SK-MEL-5 (cell line): ENCODE data around the gene DOCK7. TPM values are rescaled to one million over a fixed set of nuclear protein-coding genes. Genes with fewer than 3 reads are reported as not detected.
A peak's percentile ranks its signal among the peaks of the same experiment; 100 is the strongest.
"Not testable (repeated sequence)": the region's sequence is repeated elsewhere in the genome, so short reads cannot be mapped to it uniquely, and the experiment has no call there.

Experiments used
- DNase-seq: peaks from one replicate; pipeline ENCODE4 v3.0.0-alpha.2; 2016; ENCODE audit warnings: low read depth, low spot score
- in situ Hi-C: cut with HindIII; loops from 2 replicates; pipeline ENCODE4 v1.10.0; 2016; ENCODE audit warnings: low sequenced_read_pairs, high pct_unique_total_duplicates, low pct_unique_long_range_greater_than_20kb
- total RNA-seq: library from RNA; depleted of rRNA; stranded (reverse); fragments of >200 nt; shearing (Covaris generic); gene quantifications from 2 replicates; pipeline ENCODE4 v1.2.3, GENCODE V29; 2014

The DOCK7 gene
- total RNA-seq, 1 experiment from 2014 or later, result 109 TPM

GRCh38 chr1:62672029-62672428 lies 16.2 kb downstream of the DOCK7 start:
- no peak for DNase-seq
- in situ Hi-C loops, result no loop called here

- in situ Hi-C loops, result no loop called here
- DNase-seq, result no peak
Measured at GRCh38 chr1:62654744-62655143, 33.4 kb downstream of the DOCK7 start.

- in situ Hi-C loops, result no loop called here
- DNase-seq, result no peak
Measured at GRCh38 chr1:62652387-62652786, 35.8 kb downstream of the DOCK7 start.

- DNase-seq, result no peak
- in situ Hi-C loops, result no loop called here
Measured at GRCh38 chr1:62643283-62643682, 44.9 kb downstream of the DOCK7 start.

- in situ Hi-C loops, result loop anchor here (10.0 kb wide), 1 partner anchor 97 kb away; no protein-coding TSS in a partner anchor
- no peak for DNase-seq
Measured at GRCh38 chr1:62637392-62638105, 50.6 kb downstream of the DOCK7 start.

- in situ Hi-C loops, result no loop called here
- no peak for DNase-seq
Measured at GRCh38 chr1:62628506-62628905, 59.7 kb downstream of the DOCK7 start.

GRCh38 chr1:62625415-62625814 lies 62.8 kb downstream of the DOCK7 start:
- in situ Hi-C loops, result no loop called here
- no peak for DNase-seq

- in situ Hi-C loops, result no loop called here
- peak; percentile 72 for DNase-seq
Measured at GRCh38 chr1:62621907-62622306, 66.3 kb downstream of the DOCK7 start.

GRCh38 chr1:62613890-62614289 lies 74.3 kb downstream of the DOCK7 start:
- in situ Hi-C loops, result no loop called here
- DNase-seq, result no peak

- in situ Hi-C loops, result no loop called here
- DNase-seq, result no peak
Measured at GRCh38 chr1:62613325-62613727, 74.9 kb downstream of the DOCK7 start.

GRCh38 chr1:62612770-62613169 lies 75.4 kb downstream of the DOCK7 start:
- in situ Hi-C loops, result no loop called here
- no peak for DNase-seq

GRCh38 chr1:62610588-62610987 lies 77.6 kb downstream of the DOCK7 start:
- DNase-seq, in situ Hi-C loops: not testable (repeated sequence)

- DNase-seq, result no peak
- in situ Hi-C loops, result no loop called here
Measured at GRCh38 chr1:62608905-62609304, 79.3 kb downstream of the DOCK7 start.

- in situ Hi-C loops, result no loop called here
- no peak for DNase-seq
Measured at GRCh38 chr1:62601457-62601856, 86.7 kb downstream of the DOCK7 start.

- in situ Hi-C loops, result no loop called here
- DNase-seq, result no peak
Measured at GRCh38 chr1:62599044-62599443, 89.1 kb downstream of the DOCK7 start.

- DNase-seq, result no peak
- in situ Hi-C loops, result no loop called here
Measured at GRCh38 chr1:62597281-62597680, 90.9 kb downstream of the DOCK7 start, which contains the start of gene ANGPTL3. ANGPTL3 (plus strand) TSS chr1:62597520; CDS start chr1:62597567, 47 bp downstream.

- in situ Hi-C loops, result no loop called here
Measured at GRCh38 chr1:62595647-62596046, 92.5 kb downstream of the DOCK7 start.

GRCh38 chr1:62593825-62594394 lies 94.3 kb downstream of the DOCK7 start:
- in situ Hi-C loops, result no loop called here

More at GRCh38 chr1:62595647-62596046, 92.5 kb downstream of the DOCK7 start:
- DNase-seq, result no peak

GRCh38 chr1:62590970-62591368 lies 97.2 kb downstream of the DOCK7 start:
- in situ Hi-C loops, result no loop called here
- no peak for DNase-seq

More at GRCh38 chr1:62593825-62594394, 94.3 kb downstream of the DOCK7 start:
- DNase-seq, result no peak
